Duodenal mucosa (tissue), 2 donors: ENCODE data around the gene NACC2.
A peak's percentile ranks its signal among the peaks of the same experiment; 100 is the strongest.

Experiments used
- H3K27ac ChIP-seq: one replicate; pipeline ENCODE4 v1.7.0; 2013; ENCODE audit warnings: low read depth, low read length
- H3K27me3 ChIP-seq, 2 donors: one replicate each; pipeline ENCODE4 v1.7.0; 2013; ENCODE audit warnings: low read length in 2 of 2, control low read depth in 1 of 2; ENCODE audit not compliant: insufficient read depth in 2 of 2, control insufficient read depth in 1 of 2
- H3K36me3 ChIP-seq, 2 donors: one replicate each; pipeline ENCODE4 v1.7.0; 2013; ENCODE audit warnings: low read length in 2 of 2, control low read depth in 1 of 2; ENCODE audit not compliant: insufficient read depth in 2 of 2, control insufficient read depth in 1 of 2
- H3K4me1 ChIP-seq, 2 donors: one replicate each; pipeline ENCODE4 v1.7.0; 2013; ENCODE audit warnings: low read length in 2 of 2, control low read depth in 1 of 2; ENCODE audit not compliant: insufficient read depth in 2 of 2, control insufficient read depth in 1 of 2
- H3K4me3 ChIP-seq, 2 donors: one replicate each; pipeline ENCODE4 v1.7.0; 2013; ENCODE audit warnings: low read length in 2 of 2, low read depth in 1 of 2
- H3K9ac ChIP-seq, 2 donors: one replicate each; pipeline ENCODE4 v1.7.0; 2013; ENCODE audit warnings: low read length in 2 of 2, low read depth in 1 of 2
- H3K9me3 ChIP-seq, 2 donors: one replicate each; pipeline ENCODE4 v1.7.0; 2013; ENCODE audit warnings: low read length in 2 of 2, control low read depth in 1 of 2; ENCODE audit not compliant: control insufficient read depth in 1 of 2

Gene NACC2

GRCh38 chr9:136117916-136118319, 22.8 kb upstream of the NACC2 start:
- Histone ChIP-seq H3K4me1 (peaks cover 23 to 28% of the 10 kb centered on the region in 2 donors), H3K27me3 (no peaks in the 10 kb centered on the region), H3K27ac (peak overlapping the region; percentile 90), H3K9me3 (no peaks in the 10 kb centered on the region), H3K9ac (peak overlapping the region; percentile 68 to 80), H3K4me3 (peak overlapping the region; percentile 64 to 74), H3K36me3 (peaks cover 9 to 20% of the 10 kb centered on the region in 2 donors)

GRCh38 chr9:136117291-136117915, 22.3 kb upstream of the NACC2 start:
- H3K9me3 ChIP-seq = no peaks in the 10 kb centered on the region
- peaks cover 23% of the 10 kb centered on the region in 2 donors for H3K4me1 ChIP-seq
- peaks cover 9 to 20% of the 10 kb centered on the region in 2 donors for H3K36me3 ChIP-seq
- H3K27ac ChIP-seq = peak overlapping the region; percentile 90
- H3K27me3 ChIP-seq = no peaks in the 10 kb centered on the region
- peak overlapping the region; percentile 64 to 74 for H3K4me3 ChIP-seq
- peak overlapping the region; percentile 68 to 80 for H3K9ac ChIP-seq

DNA sequence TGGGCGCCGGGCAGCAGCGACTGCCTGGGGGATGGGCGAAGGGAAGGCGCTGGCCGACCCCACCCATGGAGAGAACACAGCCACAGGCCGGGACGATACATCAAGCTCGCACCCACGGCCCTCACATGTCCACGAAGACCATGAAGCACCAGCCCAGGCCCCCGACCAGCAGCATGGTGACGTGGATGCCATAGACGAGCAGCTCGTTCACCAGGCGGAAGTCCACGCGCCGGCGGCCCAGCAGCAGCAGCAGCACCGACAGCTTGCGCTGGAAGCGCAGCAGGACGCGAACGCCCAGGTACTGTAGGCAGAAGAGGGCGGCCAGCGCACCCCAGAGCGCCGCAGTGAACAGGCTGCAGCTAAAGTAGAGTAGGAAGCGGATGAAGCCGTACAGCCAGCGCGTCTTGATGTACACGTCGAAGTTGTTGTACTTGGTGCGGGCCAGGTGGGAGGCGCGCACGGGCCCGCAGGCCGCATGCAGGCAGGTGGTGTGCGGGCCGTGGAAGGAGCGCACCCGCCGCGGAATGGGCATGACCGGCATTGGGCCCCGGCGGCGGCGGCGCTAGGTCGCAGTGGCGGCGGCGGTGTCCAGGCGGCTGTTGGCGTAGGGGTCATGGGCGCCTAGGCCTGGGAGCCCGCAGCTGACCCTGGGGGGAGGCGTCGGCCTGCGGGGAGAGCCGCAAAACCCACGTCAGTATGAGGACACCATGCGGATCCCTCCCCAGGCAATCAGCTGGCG, 21.4 kb upstream of the NACC2 start:
- Histone ChIP-seq H3K36me3 (peaks cover 9 to 20% of the 10 kb centered on the region in 2 donors), H3K27me3 (no peaks in the 10 kb centered on the region), H3K27ac (no peak overlapping the region), H3K9ac (peak overlapping the region; percentile 68 to 80), H3K4me1 (peaks cover 23% of the 10 kb centered on the region in 2 donors), H3K9me3 (no peaks in the 10 kb centered on the region), H3K4me3 (peak overlapping the region; percentile 64 to 74)

DNA sequence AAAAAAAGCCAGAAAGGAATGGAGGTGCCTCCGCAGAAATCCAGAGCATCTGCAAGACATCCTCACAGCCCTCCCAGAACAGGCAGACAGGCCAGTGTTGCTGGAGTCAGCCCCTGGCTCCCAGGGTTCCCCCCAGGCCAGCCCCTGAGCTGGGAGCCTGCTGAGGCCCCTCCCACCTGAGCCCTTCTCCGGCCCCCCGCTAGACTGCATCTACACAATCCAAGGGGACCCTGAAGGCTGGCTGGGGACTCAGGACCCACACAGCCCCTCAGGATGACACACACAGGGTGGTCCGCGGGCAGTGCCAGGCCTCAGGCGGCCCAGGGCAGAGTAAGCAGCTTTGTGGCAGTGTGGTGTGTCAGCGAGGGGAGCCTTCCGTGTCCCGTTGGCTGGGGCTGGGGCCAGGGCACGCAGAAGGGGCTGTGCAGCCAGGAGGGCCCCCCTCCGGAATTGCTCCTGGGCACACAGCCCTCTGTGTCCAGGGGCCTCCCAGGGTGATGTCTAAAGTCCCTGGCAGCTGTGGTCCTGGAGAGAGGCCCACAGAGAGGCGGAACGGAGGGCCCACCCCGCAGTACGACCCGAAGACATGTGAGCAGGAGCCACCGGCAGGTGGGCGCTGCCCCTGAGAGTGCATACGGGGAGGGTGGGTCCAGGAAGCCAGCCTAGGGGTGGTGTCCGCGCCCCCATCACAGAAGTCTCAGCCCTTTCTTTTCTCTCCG, 20.7 kb upstream of the NACC2 start:
- Histone ChIP-seq H3K9ac (no peak overlapping the region), H3K9me3 (no peaks in the 10 kb centered on the region), H3K36me3 (peaks cover 9 to 20% of the 10 kb centered on the region in 2 donors), H3K27me3 (no peaks in the 10 kb centered on the region), H3K27ac (no peak overlapping the region), H3K4me1 (peaks cover 23% of the 10 kb centered on the region in 2 donors), H3K4me3 (no peak overlapping the region)

- Histone ChIP-seq H3K4me1 (peaks cover 21 to 23% of the 10 kb centered on the region in 2 donors), H3K4me3 (no peak overlapping the region), H3K27ac (no peak overlapping the region), H3K9me3 (no peaks in the 10 kb centered on the region), H3K36me3 (peaks cover 9 to 20% of the 10 kb centered on the region in 2 donors), H3K9ac (no peak overlapping the region), H3K27me3 (no peaks in the 10 kb centered on the region)
These were observed 20.1 kb upstream of the NACC2 start for GRCh38 chr9:136115206-136115605.

DNA sequence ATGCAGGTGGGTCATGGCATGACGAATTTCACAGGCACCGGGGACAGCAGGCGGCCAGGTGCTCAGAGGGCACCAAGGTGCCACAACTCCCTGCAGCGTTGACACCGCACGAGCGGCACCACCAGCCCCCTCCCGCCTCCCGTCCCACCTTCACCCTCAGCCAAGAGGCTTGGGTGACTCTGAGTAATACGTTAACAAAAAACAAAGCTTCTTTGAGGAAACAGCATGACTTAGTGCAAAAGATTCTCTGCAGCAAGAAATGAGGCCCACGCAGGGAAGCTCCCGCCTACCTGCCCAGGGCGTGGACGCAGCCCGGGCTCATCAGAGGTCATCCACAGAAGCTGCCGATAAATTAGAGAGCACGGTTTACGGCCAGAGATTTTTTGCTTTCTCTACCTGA, 19.5 kb upstream of the NACC2 start:
- Histone ChIP-seq H3K27me3 (no peaks in the 10 kb centered on the region), H3K27ac (no peak overlapping the region), H3K4me1 (peaks cover 21 to 23% of the 10 kb centered on the region in 2 donors)

GRCh38 chr9:136112541-136112940, 17.5 kb upstream of the NACC2 start:
- no peak overlapping the region for H3K4me3 ChIP-seq
- H3K27me3 ChIP-seq = no peaks in the 10 kb centered on the region
- peaks cover 34 to 36% of the 10 kb centered on the region in 2 donors for H3K4me1 ChIP-seq
- no peak overlapping the region for H3K27ac ChIP-seq
- H3K9ac ChIP-seq = no peak overlapping the region
- H3K36me3 ChIP-seq = peaks cover 9 to 20% of the 10 kb centered on the region in 2 donors
- H3K9me3 ChIP-seq = no peaks in the 10 kb centered on the region

More for the DNA sequence above, 19.5 kb upstream of the NACC2 start:
- Histone ChIP-seq H3K4me3 (no peak overlapping the region), H3K36me3 (peaks cover 9 to 20% of the 10 kb centered on the region in 2 donors), H3K9me3 (no peaks in the 10 kb centered on the region), H3K9ac (no peak overlapping the region)

DNA sequence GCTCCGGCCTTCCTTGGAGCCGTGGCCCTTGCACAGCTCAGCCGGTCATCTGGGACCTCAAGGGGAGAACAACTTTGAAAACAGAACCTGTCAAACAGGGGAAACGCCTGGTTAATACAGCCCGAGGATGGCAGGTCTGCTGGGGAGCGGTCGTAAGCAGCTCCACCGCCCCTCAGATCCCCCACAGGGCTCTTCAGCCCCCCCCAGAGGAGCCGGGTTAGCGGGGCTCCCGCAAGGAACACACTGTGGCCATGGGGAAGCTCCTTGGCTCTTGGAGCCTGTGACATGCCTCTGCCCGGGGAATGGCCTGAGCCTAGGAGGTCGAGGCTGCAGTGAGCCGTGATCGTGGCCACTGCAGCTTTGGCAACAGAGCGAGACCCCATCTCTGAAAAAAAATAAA, 16.8 kb upstream of the NACC2 start:
- Histone ChIP-seq H3K9me3 (no peaks in the 10 kb centered on the region), H3K4me1 (peaks cover 32 to 35% of the 10 kb centered on the region in 2 donors), H3K4me3 (no peak overlapping the region), H3K9ac (no peak overlapping the region), H3K27me3 (no peaks in the 10 kb centered on the region), H3K27ac (no peak overlapping the region), H3K36me3 (peaks cover 9 to 20% of the 10 kb centered on the region in 2 donors)

DNA sequence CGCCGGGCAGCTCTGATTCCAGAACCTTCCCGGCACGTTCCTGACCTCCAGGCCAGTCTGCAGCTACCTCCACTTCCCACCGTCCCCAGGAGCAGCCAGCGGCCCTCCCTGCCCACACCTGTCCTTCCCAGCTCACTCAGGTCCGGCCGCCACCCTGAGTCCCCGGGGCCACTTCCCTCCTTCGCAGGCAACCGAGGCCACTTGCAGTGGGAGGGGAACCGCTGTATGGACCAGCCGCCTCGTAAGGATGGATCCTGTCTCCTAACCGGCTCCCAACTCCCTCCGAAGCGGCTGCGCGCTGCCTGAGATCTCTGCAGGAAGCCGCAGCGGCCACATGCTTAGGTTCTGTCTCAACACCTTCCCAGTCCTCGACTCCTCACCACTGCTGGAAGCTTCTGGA, 16.1 kb upstream of the NACC2 start:
- Histone ChIP-seq H3K36me3 (peaks cover 9 to 16% of the 10 kb centered on the region in 2 donors), H3K27me3 (no peaks in the 10 kb centered on the region), H3K4me3 (no peak overlapping the region), H3K9ac (no peak overlapping the region), H3K27ac (no peak overlapping the region), H3K9me3 (no peaks in the 10 kb centered on the region), H3K4me1 (peaks cover 35 to 37% of the 10 kb centered on the region in 2 donors)
